Measurements from ENCODE around the gene SLC1A2.

- no peak for TF ChIP-seq CTCF (IDR thresholded peaks at IDR 0.05; ENCODE audit: insufficient read depth, low read length, poor library complexity, severe bottlenecking)
- no peak for TF ChIP-seq EZH2phosphoT487 (conservative IDR thresholded peaks at IDR 0.05; ENCODE audit: low read length)
Observed at GRCh38 chr11:35336726-35337125, 82.6 kb downstream of the SLC1A2 start.
